RPMI7951 (cell line): ENCODE results near the gene MAP3K14. TPM values are rescaled to one million over a fixed set of nuclear protein-coding genes. Genes with fewer than 3 reads are reported as not detected.
"Not testable (repeated sequence)": the region's sequence is repeated elsewhere in the genome, so short reads cannot be mapped to it uniquely, and the experiment has no call there.

ENCODE experiments used
- DNase-seq: peaks from one replicate; pipeline ENCODE4 v3.0.0-alpha.2; 2012; ENCODE audit warnings: low read depth
- total RNA-seq: library from RNA; depleted of rRNA; stranded (reverse); fragments of >200 nt; shearing (Covaris generic); gene quantifications from 2 replicates; pipeline ENCODE4 v1.2.3, GENCODE V29; 2014; rRNA removed

The MAP3K14 gene
- 2.9 and 5.7 TPM in 2 replicates for total RNA-seq

DNA sequence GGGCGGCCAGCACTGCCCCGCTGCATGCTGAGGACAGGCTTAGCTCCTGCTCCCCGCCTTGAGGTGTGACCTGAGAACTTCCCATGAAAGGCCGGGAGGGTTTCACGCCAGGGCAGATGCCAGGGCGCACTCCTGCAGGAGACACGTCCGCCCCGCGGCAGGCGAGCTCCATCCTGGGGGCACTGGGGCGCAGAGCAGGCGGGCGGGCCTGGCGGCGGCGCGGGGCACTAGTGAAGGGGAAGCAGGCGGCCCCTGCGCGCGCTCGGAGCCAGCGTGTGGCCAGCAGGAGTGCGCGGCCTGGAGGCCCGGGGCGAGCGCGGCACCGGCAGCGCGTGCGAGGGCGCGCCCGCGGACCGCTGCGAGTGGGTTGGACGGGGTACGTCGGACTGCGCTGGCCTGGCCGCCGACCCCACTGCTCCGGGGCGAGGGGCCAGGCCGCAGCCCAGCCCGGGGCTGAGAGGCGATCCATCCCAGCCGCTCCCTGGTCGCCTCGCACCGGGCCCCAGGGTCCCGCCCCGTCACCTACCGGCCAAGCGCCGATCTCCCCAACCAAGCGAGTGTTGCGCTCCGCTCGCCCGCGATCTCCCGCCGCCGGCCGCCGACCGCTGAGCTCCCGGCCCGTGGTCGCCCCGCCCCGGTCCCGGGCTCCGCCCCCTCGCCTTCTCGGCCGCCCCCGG, at the start of gene MAP3K14:
Gene MAP3K14 (minus strand): TSS at position 587 of the 677 bp plus-strand sequence. CDS start 26,275 bp downstream, outside the sequence.
- peak; percentile 76 for DNase-seq

DNA sequence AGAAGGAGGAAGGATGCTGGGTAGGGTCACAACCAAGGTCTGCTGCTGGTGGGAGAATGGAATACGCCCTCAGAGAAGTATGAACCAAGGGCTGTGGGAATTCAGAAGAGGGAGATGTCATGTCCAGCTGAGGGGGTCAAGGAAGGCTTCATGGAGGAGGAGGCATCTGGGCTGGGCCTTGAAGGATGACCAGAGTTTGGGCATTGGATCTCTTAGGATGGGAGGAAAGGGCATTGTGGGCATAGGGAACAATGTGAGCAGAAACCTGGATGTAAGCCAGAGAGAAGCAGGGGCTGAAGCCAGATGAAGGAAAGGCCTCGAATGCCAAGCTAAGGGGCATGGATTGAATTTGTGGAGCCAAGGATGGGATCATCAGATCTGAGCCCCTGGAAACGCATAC, 49.2 kb upstream of the MAP3K14 start:
- no peak for DNase-seq

DNA sequence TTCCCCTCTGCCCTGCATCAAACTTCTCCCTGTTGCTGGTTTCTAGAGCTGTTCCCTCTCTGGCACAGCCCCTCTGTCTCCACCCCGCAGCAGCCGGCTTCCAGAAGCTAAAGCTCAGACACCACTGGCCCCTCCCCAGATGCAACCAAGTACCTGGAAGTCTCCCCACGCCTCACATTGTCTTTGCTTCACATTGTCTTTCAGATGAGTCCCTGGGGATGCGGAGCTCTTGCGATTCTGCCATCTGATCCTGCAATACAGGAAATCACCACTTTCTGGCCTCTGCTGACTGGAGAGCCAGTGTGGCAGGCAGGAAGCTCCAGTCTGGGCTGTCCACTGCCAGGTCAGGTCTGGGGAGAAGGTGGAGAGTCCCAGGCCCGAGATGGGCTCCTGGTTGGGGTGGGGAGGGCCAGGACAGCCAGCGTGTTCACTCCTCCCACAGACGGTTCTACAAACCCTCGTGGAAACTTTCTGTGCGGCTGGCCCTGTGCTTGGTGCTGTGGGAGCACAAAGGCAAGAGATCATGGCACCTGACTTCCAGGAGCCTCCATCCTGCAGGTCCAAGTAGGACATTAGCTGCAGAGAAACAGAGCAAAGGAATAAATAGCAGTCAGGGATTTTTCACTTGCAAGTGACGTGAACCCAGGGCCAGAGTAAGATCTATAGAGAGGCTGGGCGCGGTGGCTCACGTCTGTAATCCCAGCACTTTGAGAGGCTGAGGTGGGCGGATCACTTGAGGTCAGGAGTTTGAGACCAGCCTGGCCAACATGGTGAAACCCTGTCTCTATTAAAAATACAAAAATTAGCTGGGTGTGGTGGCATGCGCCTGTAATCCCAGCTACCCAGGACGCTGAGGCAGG, 47.9 kb upstream of the MAP3K14 start:
- no peak for DNase-seq

DNA sequence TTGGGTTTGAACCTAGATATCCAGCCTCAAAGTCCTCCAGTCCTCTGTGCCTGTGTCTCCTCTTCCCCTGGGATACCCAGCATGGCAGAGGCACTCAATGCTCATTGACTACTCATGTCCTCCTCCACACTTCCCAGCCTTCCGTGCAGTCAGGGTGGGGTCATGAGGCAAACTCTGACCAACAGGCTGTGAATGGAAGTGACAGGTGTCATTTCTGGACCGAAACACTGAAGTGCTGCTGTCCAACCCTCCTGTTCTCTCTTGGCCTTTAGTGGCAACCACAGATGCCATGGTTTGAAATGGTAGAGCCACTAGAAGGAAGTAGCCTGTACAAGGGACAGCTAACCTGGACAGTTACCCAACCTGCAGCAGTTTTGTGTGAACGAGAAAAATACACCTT, 46.7 kb upstream of the MAP3K14 start:
- DNase-seq = no peak

DNA sequence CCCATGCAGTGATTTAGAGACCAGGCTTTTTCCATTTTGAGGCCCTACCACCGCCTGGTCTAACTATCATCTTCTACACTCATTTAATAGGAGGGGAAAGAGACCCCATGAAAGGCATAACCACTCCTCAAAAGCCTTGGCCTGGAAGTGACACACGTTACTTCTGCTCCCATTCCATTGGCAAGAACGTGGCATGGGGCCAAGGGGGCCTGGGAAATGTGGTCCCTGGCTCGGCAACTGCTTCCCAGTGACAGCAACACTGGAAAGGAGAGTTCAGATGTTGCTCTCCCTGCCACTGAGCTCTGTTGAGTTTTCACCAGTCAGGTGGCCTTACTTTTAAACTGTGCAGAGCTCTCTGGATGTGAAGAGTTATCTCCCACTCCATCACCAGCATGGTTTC, 45.2 kb upstream of the MAP3K14 start:
- no peak for DNase-seq

DNA sequence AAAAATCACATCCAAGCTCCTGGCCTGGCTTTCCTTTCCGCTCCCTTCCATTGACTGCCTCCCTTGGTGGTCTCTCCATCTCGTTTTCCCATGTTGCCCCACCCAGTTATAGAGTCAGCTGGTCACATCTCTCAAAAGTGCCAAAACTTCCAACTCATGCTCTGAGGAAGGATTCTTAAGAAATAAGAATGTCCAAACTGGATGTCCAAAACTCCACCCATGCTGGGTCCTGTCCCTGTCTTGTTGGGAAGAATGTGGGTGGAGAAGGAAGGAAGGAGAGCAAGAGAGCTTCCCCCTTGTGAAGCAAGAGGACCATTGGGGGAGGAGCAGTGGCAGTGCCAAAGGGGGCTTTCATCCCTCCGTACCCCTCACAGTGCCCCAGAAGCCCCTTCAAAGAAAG, 44.6 kb upstream of the MAP3K14 start:
- no peak for DNase-seq

DNA sequence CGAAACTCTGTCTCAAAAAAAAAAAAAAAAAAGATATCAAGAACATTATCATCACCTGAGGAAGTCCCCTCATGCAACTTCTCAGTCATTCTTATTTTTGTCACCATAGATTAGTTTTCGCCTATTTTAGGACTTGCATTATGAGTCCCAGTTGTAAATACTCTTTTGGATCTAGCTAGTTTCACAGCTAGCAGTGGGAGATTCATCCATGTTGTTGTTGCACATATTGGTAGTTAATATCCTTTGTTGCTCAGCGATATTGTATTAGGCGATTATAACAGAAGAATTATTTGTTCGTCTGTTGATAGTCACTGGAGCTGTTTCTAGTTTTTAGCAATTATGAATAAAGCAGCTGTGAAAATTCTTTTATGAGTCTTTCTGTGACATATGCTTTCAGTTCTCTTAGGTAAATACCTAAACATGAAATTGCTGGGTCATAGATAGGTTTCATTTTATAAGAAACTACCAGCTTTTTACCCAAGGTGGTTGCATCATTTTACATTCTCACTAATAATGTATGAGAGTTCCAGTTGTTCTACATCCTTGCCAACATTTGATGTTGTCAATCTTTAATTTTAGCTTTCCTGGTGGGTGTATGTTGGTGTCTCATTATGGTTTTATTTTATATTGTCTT, 40.7 kb upstream of the MAP3K14 start:
- DNase-seq = no peak

DNA sequence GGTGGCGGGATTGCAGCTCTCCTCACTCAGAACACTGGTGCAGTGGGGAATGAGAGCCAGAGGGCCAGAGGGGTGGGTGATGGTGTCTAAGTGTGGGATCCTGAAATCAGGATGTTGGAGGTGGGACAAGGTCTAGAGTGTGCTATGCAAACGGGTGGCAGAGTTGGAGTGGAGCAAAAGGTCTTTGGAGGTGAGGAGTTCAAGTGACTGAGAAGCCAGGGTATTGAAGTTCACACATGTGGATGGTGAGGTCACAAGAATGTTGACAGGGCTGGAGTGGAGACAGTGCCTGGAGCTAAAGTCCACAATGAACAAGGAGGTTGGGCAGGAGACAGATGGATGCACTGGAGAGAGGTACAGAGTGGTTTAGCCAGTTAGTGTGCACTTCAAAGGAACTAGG, 38.3 kb upstream of the MAP3K14 start:
- peak; percentile 57 for DNase-seq

DNA sequence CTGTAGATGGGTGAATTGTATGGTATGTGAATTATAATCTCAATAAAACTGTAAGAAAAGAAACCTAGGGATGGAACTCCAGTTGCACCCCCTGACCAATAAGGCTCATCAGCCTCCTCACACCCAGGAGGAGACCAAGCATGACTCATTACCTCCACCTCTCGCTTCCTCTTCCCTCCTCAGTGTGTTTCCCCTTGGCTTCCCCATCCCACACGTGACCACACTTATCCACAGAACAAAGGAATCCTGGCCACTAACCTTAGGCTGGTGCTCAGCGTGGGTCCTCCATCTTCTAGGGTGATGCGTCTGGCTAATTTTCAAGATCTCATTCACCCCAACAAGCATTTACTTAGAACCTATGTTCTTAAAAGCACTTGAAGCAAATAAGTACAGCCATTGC, 36.2 kb upstream of the MAP3K14 start:
- no peak for DNase-seq

DNA sequence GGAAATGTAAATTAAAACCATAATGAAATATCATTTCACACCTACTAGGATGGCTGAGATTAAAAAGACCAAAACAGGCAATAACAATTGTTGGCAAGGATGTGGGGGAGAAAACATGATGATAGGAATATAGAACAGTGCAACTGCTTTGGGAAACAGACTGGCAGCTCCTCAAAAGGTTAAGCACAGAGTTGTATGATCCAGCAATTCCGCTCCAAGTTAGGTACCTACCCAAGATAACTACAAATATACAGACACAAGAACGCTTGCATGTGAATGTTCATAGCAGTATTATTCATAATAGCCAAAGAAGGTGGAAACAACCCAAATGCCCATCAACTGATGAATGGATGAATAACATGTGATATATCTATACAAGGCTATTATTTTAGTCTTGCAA, 35.0 kb upstream of the MAP3K14 start:
- no peak for DNase-seq

DNA sequence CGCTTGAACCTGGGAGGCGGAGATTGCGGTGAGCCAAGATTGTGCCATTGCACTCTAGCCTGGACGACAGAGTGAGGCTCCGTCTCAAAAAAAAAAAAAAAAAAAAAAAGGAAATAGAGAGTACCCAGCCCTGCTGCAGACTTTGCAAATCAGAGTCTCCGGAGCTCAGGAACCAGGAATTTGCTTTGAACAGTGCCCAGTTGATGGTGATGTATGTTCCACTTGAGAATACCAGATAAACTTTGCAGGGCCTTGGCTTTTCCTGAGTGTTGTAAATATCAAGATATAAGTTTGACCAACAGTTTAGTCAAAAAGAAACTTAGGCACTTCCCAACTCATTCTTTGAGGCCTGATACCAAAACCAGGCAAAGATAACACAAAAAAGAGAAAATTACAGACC, 30.6 kb upstream of the MAP3K14 start:
- no peak for DNase-seq

DNA sequence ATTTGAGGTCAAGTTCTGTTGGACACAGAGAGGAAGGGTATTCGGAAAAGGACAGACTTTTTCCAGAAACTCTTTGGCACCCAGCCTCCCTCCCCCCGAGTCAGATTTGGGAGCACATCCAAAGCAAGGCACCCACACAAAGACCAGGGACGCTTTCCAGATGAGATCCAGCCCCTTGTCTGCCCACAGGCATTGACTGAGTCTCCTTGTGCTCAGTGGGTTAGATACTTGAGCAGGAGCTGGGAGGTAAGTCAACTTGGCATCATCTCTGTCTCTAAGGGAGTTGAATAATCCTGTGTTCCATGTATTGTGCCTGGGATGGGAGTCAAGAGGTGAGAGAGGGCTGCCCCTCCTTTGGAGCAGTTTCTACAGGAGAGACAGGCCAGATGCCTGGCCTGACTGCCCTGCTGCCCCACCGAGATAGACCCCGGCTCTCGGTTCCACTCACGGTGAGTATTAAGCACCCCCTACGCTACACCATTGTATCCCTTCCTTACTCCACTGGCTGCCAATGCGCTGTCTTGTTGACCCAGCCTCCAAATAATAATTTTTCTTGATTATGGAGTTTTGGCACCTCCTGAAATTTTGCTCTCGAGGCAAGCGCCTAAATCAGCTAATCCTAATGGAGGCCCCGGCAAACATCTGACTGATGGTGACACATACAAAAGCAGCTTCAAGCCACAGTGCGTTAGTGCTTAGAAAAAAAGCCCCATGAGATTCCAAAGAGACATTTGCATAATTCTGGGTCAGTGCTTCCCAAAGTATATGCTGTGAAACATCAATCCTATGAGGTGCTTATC, 29.6 kb upstream of the MAP3K14 start:
- DNase-seq = peak; percentile 22

DNA sequence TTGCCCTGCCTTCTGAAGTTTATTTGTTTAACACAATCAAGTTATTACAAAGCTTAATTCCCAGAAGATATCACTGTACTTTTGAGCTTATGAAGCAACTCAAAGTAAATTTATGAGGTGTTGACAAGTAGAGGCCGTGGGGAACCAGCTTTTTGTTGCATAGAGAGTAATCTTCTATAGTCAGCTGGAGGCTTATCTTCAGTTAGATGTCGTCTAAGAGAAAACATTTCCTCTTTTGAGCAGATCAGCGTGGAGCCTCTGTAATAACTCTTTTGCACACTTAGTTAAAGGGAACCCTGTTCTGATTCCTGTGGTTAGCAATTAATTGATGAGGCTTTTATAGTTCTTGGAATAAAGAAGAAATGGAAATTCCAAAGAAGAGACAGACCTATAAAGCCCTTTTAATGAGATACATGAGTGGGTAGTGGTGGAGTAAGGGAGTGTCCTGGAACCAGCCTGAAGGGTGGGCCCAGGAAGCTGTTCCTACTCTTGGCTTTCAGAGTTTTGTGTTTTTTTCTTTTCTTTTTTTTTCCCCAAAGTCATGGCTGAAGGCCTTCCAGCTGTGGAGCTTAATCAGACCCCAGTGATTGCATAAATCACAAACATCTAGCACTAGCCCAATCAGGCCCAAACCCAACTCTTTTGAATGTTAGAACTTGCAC, 28.9 kb upstream of the MAP3K14 start:
- DNase-seq = peak; percentile 5

DNA sequence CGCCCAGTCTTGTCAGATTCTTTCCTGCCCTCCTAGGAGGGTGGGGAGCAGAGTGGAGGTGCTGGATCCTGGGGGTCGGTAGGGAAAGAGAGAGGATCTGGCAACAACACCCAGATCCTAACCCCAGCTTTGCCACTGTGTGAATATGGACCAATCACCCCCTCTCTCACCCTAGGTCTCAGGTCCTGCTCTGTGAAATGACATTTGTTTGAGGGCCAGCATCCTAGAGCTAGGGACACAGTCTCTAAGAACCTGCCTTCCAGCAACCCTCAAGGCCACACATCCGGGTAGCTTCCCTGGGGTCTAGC, 28.4 kb upstream of the MAP3K14 start:
- no peak for DNase-seq

DNA sequence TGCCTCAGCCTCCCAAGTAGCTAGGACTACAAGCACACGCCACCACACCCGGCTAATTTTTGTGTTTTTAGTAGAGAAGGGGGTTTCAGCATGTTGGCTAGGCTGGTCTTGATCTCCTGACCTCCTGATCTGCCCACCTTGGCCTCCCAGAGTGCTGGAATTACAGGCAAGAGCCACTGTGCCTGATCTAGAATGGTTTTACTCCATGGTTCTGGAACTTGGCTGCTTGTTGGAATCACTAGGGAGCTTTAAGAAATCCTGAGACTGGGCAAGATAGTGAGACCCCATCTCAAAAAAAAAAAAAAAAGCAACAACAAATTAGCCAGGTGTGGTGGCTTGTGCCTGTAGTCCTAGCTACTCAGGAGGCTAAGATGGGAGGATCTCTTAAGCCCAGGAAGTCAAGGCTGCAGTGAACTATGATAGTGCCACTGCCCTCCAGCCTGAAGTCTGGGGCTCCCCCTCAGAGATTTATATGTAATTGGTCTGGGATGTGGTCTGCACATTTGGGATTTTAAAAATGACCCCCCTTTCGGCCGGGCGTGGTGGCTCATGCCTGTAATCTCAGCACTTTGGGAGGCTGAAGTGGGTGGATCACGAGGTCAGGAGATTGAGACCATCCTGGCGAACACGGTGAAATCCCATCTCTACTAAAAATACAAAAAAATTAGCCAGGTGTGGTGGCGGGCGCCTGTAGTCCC, 27.3 kb upstream of the MAP3K14 start:
- DNase-seq = not testable (repeated sequence)

DNA sequence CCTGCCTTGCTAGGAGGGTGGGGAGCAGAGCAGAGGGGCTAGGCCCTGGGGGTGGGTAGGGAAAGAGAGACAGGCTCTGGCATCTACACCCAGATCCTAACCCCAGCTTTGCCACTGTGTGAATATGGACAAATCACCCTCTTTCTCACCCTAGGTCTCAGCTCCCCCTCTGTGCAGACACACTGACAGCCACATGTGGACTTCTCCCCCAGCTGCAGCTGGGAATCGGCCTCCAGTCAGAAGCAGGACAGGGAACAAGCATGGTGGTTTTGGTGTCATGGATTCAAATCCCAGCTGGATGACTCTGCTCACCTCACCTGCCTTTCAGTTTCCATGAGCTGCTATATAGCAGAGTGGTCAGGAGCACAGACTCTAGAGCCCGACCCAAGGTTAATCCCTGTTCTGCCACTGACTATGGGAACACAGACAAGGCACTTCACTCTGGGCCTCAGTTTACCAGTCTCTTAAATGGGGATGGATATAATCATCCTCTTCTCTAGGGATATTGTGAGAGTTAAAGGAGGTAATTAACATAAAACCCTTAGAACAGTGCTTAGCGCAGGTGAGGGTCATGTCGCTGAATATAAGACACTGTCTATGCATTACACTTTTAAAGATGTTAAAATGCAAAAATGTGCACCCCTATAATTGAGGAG, 26.2 kb upstream of the MAP3K14 start:
- no peak for DNase-seq

DNA sequence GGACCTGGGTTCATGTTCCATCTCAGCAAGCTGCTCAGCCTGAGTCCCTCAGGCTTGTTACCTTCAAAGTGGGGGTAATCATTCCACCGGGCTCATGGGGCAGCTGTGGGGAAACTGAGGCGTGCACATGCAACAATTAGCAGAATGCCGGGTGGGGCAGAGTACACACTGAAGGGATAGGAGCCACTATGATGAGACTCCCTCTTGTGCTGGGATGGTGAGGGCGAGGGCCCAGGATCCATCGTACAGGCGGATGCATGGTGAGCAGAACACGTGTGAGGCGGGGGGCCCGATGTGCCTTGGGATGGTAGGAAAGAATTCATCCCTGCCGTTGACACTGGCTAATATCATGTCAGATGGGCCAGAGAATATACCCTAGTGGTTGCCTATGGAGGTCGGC, 25.5 kb upstream of the MAP3K14 start:
- DNase-seq = no peak

DNA sequence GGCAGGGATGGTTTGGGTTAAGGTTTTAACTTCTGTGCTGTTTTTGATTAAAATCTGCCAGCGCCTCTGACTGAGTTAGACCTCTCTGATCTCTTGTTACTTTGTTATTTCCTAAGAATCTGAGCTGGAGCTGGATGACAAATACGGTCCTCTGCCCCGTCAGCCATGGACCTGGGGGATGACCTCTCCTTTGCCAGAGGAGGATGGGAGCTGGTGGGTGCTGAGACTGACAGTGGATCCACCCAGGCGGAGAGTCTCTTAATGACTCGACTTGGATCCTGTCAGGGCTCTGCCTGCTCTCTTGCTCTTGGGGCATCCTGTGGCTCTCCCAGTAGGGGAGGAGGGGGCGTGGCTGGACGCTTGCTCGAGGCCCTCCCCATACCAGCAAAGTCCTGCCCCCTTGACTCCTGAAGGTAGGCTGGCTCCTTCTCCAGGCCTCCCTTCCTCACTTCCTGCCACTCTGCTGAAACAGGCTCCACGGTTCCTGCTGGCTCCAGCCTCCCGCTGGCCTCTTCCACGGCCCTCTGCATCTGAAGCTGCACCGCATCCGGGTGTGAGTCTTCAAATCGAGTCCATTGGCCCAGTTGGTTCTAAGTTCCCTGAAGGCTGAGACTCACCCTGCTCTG, 24.8 kb upstream of the MAP3K14 start:
- peak; percentile 95 for DNase-seq

DNA sequence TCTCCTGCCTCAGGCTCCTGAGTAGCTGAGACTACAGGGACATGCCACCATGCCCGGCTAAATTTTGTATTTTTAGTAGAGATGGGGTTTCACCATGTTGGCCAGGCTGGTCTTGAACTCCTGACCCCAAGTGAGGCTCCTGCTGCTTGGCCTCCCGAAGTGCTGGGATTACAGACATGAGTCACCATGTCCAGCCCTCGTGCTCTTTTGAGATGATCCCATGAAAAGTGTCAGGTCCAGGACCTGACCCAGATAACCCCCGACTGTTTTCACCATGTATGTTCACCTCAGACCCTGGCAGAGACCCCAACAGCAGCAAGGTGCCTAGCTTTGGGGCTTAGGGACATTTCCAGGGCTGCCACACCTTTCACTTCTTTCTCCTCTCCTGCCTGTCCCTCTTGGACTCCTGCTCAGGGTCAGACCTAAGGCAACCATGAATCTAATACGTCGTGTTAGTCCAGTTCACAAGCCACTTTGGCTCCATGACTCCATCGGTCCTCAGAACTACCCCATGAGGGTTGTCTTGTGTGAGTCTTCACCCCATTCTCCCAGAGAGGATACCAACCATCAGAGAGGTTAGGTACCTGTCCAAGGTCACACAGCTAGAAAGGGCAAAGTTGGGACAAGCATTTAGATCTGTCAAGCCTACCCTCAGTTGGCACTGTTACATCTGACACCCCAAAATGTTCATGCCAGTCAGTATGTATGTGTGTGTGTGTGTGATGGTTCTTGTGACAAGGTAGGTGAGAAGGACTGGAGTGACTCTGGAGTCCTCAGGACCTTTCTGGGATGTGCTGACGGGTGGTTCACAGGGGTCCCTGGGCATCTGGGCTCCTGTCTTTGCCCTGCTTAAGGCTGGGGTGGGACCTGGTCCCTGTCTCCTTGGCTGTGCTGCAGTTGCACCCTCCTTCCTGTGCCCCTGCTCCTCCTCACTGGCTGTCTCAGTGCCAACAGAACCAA, 23.1 kb upstream of the MAP3K14 start:
- DNase-seq = no peak
